HG03095 (cell line): ENCODE results near the gene HOXD4.

Experiments used
- ATAC-seq: cut with Tn5 transposase; IDR thresholded peaks from one replicate; pipeline ENCODE4 v1.9.1; 2021; ENCODE audit warnings: moderate library complexity; ENCODE audit not compliant: unreplicated experiment

The HOXD4 gene

DNA sequence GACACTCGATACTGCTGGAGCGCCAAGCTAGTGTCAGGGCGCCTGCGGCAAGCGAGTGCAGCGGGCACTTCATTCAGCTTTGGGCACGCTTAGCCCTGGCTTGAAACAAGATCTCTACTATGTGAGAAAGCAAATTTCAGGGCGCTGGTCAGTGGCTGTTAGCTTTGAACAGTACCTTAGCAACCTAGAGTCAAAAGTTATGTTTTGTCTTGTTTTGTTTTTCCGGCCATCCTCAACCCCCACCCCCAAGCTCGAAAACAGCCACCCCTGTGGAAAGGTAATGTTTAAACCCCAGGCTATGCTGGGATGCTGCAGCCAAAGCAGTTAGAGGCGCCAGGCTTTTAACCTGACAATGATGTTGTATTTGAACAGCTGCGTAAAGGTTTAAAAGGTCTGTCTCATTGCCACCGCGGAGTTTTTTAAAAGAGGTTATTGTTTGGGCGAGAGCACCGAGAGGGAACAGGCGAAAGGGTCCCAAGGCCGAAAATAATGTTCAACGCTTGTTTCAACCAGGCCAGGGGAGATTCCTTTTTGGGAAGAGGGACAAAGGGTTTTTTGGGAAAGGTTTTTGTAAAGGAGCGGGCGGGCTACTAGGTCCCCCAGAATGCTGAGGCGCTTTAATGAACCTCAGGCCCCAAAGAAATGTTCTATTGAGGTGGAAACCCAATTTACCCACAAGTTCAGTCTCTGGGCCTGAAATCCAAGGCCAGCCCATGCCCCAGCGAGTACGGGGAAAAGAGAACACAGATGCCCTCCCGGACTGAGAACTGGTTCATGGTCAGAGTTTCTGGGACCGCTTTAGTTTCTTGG is 37.0 kb upstream of the HOXD4 start:
- no peak for ATAC-seq

DNA sequence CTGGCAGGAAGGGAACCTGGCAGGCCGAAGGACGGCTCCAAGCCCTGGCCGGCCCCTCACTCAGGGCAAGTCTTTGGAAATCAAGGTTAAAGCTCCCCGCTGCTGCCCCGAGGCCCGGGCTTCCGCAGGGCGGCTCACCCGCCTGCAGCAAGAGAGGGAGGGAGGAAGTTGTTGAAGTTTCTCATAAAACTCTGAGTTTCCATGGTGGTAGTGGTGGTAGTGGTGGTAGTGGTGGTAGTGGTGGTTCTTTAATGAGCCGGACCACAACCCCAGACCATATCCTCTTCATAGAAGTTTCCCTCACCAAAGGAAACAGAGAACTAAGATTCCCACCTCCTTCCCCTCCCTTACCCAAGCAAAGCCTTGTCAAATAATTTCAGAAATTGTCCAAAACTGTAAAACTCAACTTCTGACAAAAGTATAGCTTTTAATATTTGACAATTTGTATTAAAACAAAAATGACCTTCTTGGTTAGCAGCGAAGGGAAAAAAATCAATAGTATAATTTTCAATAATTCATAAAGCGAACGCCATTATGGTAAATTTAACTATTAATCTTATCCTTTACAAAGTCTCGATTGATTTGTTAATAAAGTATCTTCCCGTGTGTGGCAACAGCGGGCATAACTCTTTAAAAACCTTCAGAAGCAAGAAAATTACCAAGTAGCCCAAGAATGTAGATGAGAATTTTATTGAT is 36.3 kb upstream of the HOXD4 start:
- no peak for ATAC-seq

DNA sequence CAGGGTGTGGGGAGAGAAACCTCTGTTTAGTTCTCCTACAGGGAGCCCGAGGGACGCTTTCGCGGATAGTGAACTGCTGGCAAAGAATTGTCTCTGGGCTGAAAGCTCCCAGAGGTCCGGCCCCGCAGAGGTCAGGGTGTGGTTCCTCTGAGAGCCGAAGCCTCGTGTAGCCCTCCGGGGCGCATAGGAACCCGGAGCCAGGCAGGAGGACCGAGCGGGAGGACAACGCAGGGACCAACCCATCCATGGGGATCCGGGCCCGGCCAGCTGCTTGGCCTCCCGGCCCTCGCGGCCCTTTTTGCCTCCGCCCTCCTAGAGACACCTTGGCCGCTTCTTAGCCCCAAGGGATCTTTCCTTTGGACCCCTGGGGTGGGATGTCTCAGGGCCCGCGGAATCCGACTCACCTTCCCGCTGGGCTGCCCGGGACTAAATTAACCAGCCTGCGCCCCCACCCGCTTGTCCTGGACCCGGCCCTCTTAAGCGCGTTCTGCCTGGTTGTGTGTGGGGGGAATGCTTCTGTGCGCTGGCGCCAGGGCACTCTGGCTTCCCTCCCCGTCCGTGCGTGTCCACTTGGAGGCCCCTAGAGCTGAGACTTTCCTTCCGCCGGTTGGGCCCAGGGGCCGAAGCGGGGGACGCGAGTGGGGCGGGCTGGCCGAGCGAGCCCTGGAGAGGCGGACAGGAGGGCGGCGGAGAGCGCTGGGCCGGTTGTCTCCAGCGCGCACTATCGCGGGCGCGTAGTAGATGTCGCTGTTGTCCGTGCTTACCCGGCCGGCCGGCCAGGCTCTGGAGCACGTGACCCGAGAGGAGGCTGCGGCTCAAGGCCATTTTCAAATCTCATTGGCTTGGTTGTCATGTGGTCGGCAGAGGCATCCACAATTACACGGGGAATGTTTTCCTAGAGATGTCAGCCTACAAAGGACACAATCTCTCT is 35.2 kb upstream of the HOXD4 start, which contains the start of gene HOXD10:
HOXD10 (plus strand) TSS at position 896 of the 931 bp plus-strand sequence. CDS start 56 bp downstream, outside the sequence.
- ATAC-seq: no peak

DNA sequence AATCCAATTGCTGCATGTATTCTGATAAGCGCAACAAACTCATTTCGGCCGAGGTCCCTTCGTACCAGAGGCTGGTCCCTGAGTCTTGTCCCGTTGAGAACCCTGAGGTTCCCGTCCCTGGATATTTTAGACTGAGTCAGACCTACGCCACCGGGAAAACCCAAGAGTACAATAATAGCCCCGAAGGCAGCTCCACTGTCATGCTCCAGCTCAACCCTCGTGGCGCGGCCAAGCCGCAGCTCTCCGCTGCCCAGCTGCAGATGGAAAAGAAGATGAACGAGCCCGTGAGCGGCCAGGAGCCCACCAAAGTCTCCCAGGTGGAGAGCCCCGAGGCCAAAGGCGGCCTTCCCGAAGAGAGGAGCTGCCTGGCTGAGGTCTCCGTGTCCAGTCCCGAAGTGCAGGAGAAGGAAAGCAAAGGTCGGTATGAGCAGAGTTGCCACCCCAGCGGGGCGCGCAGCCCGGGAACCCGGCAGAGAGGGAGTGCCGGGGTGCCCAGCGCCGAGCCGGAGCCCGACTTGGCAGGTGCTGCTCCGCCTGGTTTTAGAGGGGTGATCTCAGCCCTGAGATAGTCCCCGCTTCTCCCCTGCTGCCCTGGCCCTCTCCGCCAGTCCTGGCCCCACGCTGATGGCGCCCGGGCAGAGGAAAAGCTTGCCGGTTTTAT is 34.1 kb upstream of the HOXD4 start:
- ATAC-seq: no peak

DNA sequence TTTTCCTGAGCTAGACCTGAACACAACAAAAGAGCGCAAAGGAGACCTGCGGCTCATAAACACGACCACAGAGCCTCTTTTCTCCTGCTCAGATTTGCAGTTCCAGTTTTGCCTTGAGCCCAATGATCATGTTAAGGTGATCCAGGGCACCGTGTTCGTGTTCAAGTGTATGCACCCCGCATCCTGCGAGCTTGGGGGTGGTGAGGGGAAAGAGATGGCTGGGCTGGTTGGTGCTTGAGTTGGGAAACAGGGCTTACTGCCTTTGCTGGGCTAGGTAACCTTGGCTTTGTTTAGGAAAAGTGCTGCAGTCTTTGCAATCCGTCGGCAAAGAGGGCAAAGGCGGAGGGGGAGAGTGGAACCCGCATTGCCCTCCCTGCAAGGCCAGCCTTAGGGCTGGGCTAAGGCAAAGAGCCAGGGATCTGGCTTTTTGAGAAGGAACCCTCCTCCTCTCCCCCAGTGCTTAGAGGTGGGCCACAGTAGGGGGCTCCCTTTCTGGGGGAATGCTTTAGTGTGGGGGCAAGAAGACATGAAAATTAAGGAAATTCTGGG is 33.5 kb upstream of the HOXD4 start:
- ATAC-seq: no peak

DNA sequence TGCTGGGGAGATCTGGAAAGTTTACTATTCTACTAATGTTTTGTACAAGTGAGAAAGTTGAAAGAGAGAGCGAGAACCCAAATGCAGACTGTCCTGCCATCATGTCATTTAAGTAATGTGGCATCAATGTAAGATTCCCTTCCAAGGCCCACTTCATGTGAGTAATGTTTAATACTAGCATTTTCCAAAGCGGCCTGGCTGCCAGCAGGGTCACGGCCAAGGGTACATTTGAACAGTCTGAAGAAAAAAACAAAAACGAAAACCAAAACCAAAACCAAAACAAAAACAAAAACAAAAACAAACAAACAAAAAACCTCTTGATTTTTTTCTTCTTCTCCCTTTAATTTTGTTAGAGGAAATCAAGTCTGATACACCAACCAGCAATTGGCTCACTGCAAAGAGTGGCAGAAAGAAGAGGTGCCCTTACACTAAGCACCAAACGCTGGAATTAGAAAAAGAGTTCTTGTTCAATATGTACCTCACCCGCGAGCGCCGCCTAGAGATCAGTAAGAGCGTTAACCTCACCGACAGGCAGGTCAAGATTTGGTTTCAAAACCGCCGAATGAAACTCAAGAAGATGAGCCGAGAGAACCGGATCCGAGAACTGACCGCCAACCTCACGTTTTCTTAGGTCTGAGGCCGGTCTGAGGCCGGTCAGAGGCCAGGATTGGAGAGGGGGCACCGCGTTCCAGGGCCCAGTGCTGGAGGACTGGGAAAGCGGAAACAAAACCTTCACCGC is 32.6 kb upstream of the HOXD4 start:
- ATAC-seq: no peak

DNA sequence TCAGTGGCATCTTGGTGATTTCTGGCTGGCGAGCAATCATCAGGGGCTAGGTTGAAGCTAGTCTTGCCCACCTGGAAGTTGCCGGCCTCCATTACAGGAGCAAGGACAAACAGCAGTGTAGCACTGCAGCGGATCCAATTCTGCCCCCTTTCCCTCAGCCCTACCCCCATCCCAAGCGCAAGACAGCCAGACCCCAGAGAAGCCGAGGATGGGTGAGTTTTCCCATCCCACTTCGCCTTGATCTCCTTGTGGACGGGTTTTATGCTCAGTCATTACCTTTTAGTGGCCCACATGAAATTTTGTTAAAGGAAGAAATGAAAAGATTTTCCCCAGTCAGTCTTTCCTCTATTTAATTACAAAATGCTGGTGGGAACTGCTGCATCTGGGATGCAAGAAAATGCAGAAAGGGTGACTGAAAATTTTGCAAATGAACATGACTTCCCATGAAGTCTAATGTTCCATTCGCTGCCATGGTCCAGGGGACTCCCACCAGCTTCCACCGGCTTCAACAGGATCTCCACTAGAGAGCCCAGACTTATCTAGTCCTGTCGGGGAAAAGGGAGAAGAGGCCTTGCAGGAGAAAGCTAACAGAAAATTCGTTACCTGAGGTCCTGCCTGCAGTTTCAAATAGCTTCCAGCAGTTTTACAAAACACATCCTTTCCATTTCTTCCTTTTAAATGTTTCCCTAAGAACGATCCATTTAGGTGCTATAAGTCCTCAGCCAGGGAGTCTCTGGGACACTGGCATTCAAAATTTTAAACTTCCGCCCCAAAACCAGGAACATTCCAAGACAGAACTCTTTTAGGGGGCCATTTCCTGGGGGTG is 30.8 kb upstream of the HOXD4 start:
- ATAC-seq: no peak

DNA sequence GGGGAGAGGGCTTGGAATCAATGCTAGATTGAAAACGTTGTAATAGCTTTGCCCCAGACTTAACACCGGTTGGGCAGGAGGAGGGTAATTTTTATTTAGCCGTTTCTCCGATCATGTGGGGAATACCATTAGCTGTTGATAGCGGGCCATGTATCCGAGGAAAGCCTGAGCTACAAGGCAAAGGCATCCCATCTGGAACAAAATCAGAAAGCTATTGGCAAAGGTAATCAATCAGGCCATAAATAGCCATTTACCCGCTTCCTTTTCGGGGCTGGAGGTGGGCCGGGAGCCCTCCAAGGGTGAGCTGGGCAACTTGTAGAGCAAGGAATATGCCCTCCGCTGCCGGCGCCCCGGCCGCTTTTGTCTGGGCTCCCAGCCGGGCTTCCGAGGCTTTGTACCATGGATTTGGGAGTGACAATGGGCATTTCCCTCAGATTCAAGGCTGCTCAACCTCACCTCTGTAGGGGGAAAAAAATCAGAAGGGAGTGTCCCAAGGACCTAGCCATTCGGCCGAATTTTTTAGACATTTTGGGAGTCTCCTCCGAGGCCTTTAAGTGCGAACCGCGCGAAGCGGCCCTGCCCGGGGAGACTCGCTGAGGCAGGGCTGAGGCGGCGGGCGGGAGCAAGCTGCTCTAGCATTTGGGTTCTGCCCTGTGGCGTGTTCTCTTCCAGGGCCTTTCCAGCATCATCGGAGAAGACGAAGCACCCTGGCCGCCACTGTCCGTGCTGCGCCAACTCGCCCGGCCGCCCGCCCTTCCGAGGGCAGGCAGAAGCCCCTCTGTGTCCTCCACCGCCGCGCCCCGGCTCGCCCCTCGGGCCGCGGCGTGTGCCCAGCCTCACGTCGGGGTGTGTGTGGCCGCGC is 29.9 kb upstream of the HOXD4 start:
- no peak for ATAC-seq

DNA sequence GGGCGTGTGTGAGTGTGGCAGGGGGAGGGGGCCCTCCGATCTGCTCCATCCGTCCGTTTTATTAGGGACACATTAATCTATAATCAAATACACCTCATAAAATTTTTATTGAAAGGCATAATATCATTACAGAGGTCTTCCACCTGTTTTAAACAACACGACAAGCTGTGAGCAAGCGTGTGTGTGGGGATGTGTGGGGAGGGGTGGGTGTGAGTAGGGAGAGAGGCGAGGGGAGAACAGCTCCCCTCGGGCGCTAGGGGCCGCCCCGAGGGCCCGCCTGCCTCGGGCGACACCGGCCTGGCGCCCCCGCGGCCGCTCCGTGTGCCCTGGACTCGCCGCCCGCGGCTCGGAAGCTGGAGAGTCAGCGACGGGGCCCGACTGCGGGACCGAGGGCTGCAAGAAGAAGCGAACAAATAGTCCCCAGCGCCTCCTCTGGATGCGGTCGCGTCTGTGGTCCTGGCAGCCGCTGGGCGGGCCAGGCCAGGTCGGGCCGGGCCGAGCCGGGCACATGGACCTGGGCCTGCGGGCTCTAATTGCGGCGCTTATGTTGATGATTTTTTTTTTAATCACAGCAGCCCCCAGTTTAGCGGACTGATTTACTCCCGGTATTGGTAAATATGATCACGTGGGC is 29.2 kb upstream of the HOXD4 start:
- ATAC-seq: no peak

DNA sequence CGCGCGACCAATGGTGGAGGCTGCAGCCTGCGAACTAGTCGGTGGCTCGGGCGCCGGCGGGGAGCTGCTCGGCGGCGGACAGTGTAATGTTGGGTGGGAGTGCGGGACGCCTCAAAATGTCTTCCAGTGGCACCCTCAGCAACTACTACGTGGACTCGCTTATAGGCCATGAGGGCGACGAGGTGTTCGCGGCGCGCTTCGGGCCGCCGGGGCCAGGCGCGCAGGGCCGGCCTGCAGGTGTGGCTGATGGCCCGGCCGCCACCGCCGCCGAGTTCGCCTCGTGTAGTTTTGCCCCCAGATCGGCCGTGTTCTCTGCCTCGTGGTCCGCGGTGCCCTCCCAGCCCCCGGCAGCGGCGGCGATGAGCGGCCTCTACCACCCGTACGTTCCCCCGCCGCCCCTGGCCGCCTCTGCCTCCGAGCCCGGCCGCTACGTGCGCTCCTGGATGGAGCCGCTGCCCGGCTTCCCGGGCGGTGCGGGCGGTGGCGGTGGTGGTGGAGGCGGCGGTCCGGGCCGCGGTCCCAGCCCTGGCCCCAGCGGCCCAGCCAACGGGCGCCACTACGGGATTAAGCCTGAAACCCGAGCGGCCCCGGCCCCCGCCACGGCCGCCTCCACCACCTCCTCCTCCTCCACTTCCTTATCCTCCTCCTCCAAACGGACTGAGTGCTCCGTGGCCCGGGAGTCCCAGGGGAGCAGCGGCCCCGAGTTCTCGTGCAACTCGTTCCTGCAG is 28.5 kb upstream of the HOXD4 start, which contains the start of gene HOXD9:
HOXD9 (plus strand) TSS at position 37 of the 728 bp plus-strand sequence; CDS start at position 87, 50 bp downstream.
- no peak for ATAC-seq

DNA sequence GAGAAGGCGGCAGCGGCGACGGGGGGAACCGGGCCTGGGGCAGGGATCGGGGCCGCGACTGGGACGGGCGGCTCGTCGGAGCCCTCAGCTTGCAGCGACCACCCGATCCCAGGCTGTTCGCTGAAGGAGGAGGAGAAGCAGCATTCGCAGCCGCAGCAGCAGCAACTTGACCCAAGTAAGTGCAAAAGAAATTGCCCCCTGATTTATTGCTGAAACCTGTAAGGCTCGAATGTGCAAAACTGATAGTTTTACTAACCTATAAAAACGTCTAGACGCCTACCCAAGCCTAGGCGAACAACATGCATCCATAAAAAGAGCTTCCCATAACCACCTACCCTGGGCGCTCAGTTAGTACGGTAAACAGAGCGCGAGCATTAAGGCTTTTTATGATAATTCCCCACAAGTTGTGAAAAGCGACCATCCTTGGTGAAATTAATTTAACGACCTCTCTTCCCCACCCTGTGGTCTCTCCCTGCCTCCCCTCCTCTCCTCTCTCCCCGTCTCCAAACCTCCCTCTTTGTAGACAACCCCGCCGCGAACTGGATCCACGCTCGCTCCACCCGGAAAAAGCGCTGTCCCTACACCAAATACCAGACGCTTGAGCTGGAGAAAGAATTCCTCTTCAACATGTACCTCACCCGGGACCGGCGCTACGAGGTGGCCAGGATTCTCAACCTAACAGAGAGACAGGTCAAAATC is 27.8 kb upstream of the HOXD4 start:
- no peak for ATAC-seq

DNA sequence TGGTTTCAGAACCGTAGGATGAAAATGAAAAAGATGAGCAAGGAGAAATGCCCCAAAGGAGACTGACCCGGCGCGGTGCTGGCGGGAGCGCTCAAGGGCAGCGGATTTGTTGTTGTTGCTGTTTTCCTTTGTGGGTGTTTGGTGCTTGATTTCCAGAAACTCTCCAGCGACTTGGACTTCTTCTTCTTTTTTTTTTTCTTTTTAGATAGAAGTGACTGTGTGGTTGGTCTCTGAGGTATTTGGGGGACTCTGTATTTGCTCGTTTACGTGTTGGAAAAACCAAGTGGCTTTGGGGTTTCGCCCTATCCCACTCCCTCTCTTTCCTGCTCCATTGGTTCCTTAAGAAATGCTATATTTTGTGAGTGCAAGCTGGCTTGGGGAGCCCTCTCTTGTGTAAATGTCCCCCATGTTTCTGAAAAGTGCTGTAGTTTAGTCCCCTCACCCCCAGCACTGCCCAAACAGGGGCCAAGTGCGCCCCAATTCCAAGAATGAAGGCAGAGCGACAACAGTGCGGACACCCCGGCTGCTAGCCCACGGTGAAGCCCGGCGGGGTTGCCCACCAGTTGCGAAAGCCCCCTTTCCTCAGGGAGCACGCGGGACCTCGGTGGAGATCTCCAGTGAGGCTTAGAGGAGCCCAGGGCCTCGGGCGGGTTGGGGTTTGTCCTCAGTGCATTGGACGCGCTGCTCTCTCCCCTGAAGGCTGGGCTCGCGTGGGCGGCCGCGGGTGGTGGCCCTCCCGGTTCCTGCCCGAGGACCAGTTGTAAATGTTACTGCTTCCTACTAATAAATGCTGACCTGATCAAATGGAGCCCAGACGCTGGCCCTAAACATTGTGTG is 27.0 kb upstream of the HOXD4 start:
- no peak for ATAC-seq

DNA sequence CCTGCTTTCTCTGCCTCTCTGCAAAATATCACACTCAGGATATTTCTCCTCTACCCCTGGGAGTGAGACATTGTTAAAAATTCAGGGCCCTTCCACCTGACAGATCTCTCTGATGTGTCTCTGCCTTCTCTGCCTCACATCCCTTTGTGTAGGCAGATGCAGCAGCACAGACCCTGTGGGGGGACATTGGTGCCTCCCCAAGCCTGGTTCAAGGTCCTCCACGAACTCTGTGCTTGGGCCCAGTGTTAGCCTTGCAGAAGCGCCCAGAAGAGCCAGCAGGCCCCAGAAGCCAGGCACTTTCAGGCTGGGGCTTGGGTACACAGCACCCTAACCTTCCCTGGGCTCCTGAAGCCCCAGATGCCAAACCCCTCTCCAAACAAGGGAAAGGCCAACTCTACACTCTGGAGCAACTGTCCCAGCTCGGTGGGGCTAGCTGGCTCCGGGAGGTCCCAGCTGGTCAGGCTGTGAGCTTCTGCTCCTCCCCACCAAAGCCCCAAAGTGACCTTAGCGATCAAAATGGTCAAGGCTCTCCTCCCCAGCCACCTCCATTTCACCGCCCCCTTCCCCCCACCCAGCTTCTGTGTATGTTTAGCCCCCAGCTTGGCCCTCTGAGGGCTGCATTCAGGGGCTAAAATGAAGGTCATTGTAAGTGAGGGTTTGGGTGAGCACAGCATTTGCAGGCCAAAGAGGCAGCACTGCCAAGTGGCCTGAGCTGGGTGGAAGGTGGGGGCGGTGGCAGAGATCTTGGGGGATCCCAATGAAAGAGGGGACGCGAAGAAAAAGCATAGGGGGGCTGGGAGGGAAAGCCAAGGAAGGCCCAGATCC is 26.2 kb upstream of the HOXD4 start:
- ATAC-seq: no peak

DNA sequence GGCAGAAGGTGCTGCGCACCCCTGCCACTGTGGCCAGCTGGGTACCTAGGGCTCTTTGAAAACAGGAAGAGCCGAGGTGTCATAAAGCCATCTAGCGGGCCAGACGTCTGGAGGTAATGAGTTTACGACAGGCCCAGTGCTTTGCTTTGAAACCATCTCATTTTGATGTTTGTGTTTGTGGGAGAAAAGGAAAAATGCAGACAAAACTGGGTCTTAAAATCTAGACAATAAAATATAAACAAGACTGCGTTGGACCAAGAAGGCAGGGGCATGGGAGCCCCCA is 25.6 kb upstream of the HOXD4 start:
- no peak for ATAC-seq
